GM12873 (cell line): ENCODE results near the gene CIT.

ENCODE experiments used
- TF ChIP-seq, protein P1 (sequence below): IDR thresholded peaks from 2 replicates; pipeline ENCODE4 v1.5.1; 2012; ENCODE audit warnings: low read depth, mild to moderate bottlenecking, moderate library complexity, low read length, control low read depth; ENCODE audit not compliant: insufficient read depth; ENCODE audit errors: missing control alignments

CIT gene

DNA sequence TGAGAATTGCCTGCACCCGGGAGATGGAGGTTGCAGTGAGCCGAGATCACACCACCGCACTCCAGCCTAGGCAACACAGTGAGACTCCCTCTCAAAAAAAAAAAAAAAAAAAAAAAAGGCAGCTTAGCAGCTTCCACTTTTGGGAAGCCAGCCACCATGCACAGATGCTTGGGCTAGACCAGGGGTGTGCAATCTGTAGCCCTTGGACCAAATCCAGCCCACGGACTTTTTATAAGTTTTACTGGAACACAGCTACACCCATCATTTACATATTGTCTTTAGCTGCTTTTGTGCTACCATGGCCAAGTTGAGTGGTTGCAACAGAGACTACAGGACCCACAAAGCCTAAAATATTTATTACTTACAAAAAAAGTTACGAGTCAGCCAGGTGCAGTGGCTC lies 6.7 kb downstream of the CIT start:
- TF ChIP-seq, protein P1, sequence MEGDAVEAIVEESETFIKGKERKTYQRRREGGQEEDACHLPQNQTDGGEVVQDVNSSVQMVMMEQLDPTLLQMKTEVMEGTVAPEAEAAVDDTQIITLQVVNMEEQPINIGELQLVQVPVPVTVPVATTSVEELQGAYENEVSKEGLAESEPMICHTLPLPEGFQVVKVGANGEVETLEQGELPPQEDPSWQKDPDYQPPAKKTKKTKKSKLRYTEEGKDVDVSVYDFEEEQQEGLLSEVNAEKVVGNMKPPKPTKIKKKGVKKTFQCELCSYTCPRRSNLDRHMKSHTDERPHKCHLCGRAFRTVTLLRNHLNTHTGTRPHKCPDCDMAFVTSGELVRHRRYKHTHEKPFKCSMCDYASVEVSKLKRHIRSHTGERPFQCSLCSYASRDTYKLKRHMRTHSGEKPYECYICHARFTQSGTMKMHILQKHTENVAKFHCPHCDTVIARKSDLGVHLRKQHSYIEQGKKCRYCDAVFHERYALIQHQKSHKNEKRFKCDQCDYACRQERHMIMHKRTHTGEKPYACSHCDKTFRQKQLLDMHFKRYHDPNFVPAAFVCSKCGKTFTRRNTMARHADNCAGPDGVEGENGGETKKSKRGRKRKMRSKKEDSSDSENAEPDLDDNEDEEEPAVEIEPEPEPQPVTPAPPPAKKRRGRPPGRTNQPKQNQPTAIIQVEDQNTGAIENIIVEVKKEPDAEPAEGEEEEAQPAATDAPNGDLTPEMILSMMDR: no peak

DNA sequence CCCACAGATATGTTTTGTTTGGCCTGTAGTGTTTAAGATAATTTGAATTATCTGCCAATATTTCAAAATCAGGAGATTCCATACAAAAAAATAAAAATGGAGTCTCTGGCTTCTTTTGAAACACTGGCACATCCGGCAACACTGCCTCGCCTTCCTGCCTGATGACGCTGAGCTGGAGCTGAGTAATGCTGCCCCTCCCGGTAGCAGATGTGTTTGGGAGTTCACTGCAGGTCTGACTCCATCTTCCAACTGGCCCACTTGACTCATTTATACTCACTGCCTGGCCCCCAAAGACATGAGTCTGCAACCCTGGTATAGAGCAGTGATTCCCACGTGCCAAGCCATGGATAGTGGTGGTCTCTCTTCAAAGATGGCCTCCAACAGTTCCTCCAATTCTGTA lies 7.4 kb downstream of the CIT start:
- TF ChIP-seq, protein P1: no peak

DNA sequence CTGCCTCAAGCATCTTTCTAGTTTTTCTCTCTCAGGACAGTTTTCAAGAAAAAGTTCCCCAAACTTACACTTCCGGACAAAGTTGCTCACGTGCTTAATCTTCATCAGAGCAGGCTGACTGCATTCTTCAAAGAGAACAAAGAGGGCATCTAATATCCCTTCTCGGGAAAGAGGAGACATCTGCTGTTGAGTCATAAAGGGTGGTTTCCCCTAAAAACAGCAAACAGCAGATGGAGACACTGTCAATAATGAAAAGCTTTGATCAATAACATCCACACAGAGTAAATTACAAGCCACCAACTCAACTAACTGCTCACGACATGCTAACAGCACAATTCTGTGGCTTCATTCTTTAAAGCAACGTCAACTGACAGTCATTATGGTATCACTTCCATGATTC lies 8.1 kb downstream of the CIT start:
- TF ChIP-seq, protein P1: no peak

DNA sequence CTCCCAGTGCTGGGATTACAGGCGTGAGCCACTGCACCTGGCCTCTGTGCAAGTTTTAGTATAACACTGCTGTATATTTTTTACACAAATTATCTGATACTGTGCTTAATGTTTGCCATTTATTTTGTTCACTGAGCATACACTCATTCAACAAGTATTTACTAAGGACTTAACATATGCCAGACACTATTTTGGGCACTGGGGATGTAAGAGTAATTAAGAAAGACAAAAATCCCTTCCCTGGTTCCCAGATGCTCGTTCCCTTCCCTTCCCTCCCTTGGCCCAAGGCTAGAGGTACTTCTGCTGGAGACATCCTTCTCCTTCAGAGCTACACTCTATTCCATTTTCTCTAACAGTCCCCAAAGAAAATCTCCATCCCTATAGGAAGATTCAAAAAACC lies 12.5 kb downstream of the CIT start:
- TF ChIP-seq, protein P1: no peak

DNA sequence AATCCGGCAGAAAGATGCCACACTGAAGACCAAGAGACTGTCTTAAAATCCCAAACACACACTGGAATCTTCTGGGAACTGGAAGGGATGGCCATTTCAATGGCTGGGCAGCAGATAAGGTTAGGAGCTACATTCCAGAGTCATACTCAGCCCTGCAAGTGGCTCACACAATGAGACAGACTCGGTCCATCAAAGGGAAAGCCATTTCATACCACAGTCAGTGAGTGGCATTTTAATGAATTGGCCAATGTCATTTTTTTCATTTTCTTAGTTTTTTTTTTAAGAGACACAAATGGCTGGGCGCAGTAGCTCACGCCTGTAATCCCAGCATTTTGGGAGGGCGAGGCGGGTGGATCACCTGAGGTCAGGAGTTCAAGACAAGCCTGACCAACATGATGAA lies 17.9 kb downstream of the CIT start:
- TF ChIP-seq, protein P1: no peak

DNA sequence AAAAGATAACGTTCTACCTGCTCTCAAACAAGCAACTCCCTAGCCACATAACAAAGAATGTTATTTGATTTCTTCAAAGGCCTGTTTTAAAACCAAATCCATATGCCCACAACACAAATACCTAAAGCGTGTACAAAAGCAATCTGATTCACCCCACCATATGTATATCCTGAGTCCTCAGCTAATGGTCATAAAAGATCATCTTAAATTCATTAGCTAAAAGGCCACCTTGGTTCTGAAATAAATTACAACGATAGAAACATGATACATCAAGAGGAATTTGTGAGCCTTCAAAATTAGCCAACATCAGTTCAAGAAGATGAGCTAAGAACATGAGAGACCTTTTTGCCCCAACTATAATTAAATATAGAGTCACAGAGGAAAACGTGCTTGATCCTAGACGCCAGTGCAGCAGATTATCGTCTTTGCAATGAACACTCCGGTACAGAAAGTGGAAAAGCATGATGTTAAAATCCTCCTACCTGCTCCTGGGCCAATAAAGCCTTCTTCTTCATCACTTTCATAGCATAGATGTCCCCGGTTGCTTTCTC lies 20.0 kb downstream of the CIT start:
- TF ChIP-seq, protein P1: no peak

DNA sequence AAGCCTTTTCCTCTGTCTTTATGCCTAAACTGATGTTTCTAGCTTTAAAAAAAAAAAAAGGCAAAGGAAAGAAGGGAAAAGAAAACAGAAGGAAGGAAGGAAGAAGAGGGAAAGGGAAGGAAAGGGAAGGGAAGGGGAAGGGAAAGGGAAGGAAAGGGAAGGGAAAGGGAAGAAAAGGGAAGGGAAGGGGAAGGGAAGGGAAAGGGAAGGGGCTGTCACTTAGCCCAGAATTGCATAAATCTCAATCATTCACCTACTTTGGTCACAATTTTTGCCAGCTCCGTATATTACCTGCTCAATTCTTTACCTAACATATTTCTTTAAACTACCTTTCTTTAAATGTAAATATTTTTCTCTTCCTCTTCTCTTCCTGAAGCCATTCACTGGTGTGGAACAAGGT lies 26.8 kb downstream of the CIT start:
- TF ChIP-seq, protein P1: no peak
